HG02678 (cell line): ENCODE data around the gene RAD18.

Experiments
- ATAC-seq: cut with Tn5 transposase; IDR thresholded peaks from one replicate; pipeline ENCODE4 v1.9.1; 2021; ENCODE audit warnings: mild to moderate bottlenecking, moderate library complexity; ENCODE audit not compliant: unreplicated experiment

Gene RAD18

GRCh38 chr3:8966150-8966819, 3.0 kb upstream of the RAD18 start:
- ATAC-seq, result no peak

- ATAC-seq, result no peak
These were observed 1.4 kb upstream of the RAD18 start for GRCh38 chr3:8964436-8965370.

DNA sequence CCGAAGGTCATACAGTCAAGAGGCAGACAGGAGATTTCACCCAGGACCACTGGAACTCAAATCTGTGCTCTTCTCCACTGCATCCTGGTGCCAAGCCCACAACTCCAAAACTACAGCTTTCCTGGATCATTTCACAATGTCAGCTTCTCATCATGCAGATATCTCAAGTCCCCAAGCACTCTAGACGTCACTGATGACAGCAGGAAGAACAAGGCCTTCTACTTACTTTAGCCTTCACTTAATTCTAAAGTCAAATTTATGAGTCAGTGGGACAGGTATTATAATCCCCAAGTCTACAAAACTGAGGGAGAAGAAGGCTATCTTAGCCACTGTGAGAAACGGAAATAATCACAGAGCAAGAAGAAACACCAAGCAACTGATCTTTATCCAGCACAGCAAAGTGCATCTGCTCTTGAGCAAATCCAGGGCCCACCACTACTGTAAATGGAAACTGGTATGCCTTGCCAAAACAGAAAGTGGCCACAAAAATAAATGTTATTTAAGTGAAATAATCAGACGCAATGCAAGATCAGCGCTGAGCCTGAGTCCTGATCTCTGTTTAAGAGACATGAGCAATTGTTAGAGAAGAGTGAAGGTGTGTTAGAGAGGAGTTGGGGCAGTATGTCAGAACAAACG, 928 bp downstream of the RAD18 start:
- no peak for ATAC-seq

- no peak for ATAC-seq
These were observed 3.6 kb downstream of the RAD18 start for GRCh38 chr3:8959668-8960067.

DNA sequence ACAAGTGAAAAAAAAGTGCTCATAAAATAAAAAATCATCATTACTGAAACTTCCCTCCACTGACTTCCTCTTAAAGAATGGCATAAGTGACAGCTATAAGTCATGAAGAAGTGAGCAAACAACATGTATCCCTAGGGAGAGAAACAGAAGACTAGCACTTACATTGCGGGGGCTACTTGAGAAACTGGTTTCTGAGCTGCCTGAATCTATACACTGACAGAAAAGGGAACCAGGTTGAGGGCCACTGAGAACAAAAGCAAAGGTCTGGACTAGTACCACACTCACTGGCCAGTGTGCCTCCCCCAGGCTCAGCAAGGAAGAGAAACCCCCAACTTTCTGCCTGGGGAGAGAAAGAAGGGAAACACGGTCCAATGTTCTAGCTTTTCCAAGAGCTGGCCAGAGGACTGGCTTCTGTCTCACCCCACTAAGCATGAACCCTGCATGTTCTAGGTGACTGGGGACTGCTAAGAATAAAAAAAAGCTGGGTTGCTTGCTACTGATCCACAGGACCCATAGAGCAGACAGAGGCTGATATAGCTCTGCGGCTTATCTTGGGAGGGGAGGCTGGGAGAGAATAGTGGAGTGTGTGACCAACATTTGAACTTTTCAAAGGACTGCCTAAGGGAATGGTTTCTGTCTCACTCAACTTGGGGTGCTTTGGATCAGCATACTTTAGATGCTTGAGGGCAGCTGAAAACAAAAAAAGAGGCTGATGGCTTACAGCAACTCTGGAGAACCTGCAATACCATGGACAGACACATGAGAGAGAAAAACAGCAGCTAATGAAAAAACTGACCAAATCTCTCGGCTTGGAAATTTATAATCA, 8.1 kb downstream of the RAD18 start:
- ATAC-seq, result peak; percentile 87

DNA sequence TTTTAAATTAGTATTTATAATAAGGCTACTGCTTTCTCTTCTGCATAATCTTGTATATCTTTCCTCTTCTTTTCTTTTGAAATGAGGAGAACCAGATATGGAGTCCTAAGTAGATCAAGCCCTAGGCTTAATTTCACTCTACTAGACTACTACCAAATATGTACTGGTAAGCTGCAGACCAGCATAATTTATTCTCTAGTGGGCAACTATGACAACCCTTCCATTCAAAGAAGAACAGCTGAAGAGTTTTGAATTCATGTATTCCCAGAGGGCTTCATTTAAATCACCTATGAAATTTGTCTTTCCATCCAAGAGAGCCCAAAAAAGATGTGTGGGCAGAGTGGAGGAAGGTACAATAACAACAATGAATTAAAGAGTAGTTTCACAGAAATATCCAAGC, 10.0 kb downstream of the RAD18 start:
- no peak for ATAC-seq

- ATAC-seq, result no peak
These were observed 11.1 kb downstream of the RAD18 start for GRCh38 chr3:8952130-8952529.

- no peak for ATAC-seq
These were observed 17.2 kb downstream of the RAD18 start for GRCh38 chr3:8945890-8946600.

GRCh38 chr3:8942746-8943488, 20.4 kb downstream of the RAD18 start:
- ATAC-seq, result no peak

DNA sequence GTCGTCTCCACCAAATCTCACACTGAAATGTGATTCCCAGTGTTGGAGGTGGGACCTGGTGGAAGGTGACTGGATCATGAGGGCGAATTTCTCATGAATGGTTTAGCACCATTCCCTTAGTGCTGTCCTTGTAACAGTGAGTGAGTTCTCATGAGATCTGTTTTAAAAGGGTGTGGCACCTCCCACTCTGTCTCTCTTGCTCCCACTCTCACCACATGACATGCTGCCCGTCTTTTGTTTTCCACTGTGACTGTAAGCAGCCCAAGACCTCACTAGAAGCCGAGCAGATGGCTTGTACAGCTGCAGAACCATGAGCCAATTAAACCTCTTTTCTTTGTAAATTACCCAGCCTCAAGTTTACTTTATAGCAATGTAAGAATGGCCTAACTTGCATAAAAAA, 21.2 kb downstream of the RAD18 start:
- no peak for ATAC-seq

GRCh38 chr3:8938021-8938420, 25.3 kb downstream of the RAD18 start:
- ATAC-seq, result no peak

- no peak for ATAC-seq
These were observed 25.9 kb downstream of the RAD18 start for GRCh38 chr3:8937064-8938020.

GRCh38 chr3:8932507-8932906, 30.8 kb downstream of the RAD18 start:
- ATAC-seq, result no peak

DNA sequence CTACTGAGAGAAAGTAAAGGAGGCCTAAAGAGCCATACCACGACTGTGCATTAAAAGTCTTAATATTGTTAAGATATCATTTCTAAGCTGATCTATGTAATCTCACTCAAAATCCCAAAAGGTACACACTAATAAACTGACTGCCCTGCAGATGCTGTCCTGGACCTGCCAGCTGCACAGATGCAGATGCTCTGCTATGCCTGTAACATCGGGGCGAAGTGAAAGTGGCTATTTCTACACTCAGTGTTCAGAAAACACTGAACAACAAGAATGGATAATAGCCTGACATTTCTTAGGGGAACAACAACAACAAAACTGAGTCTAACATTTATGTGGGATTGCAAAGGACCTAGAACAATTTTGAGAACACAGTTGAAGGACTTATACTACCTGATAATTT, 31.9 kb downstream of the RAD18 start:
- no peak for ATAC-seq

DNA sequence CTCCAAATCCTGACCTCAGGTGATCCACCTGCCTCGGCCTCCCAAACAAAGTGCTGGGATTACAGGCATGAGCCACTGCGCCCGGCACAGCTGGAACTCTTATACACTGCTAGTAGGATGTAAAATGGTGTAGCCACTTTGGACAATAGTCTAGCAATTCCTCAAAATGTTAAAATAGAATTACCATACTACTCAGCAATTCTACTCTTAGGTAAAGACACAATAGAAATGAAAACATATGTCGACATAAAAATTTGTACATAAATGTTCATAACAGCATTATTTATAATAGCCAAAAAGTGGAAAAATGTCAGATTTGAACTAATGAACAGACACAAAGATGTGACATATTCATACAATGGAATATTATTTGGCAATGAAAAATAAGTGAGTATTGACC, 33.4 kb downstream of the RAD18 start:
- ATAC-seq, result no peak

- ATAC-seq, result no peak
These were observed 48.8 kb downstream of the RAD18 start for GRCh38 chr3:8914491-8914890.

- ATAC-seq, result no peak
These were observed 51.5 kb downstream of the RAD18 start for GRCh38 chr3:8911781-8912180.

- ATAC-seq, result no peak
These were observed 54.1 kb downstream of the RAD18 start for GRCh38 chr3:8909160-8909559.
